HL-60 (cell line): ENCODE measurements around the gene C17orf67.

ENCODE experiments used
- DNase-seq, 2 experiments: peaks; one replicate each; pipeline ENCODE4 v3.0.0-alpha.2; 2010 to 2020; ENCODE audit warnings: low read depth in 1 of 2, low spot score in 1 of 2
- H3K27ac ChIP-seq: fragments of 250-450 bp; sonication (Bioruptor Pico); replicated peaks from 2 replicates; pipeline ENCODE4 v1.5.1; 2020; ENCODE audit warnings: mild to moderate bottlenecking, moderate library complexity
- H3K27me3 ChIP-seq: fragments of 250-450 bp; sonication (Bioruptor Pico); 2 replicates; pipeline ENCODE4 v1.5.1; 2021; ENCODE audit warnings: mild to moderate bottlenecking, moderate library complexity; ENCODE audit not compliant: insufficient read depth, poor library complexity, severe bottlenecking
- H3K4me3 ChIP-seq: replicated peaks from 2 replicates; pipeline ENCODE4 v1.5.1; 2011; ENCODE audit warnings: mild to moderate bottlenecking, control low read depth, low read length; ENCODE audit not compliant: insufficient read depth
- CTCF ChIP-seq: IDR thresholded peaks from one replicate; pipeline ENCODE4 v1.5.1; 2011; ENCODE audit warnings: low read length, control low read depth, inconsistent platforms; ENCODE audit not compliant: insufficient read depth
- GABPA ChIP-seq: IDR thresholded peaks from 2 replicates; pipeline ENCODE4 v1.6.1; 2012; ENCODE audit warnings: low read depth
- POLR2AphosphoS5 ChIP-seq: IDR thresholded peaks from 2 replicates; pipeline ENCODE4 v1.6.1; 2012; ENCODE audit warnings: low read depth
- SPI1 ChIP-seq: IDR thresholded peaks from 2 replicates; pipeline ENCODE4 v1.6.1; 2012; ENCODE audit warnings: low read depth, mild to moderate bottlenecking, borderline replicate concordance
- TF ChIP-seq, protein P1 (sequence below): IDR thresholded peaks from 2 replicates; pipeline ENCODE4 v1.6.1; 2012; ENCODE audit warnings: low read depth; ENCODE audit not compliant: insufficient replicate concordance

Gene C17orf67

GRCh38 chr17:56824503-56824902 is 9.2 kb downstream of the C17orf67 start:
- DNase-seq = no peak
- TF ChIP-seq SPI1 = no peak
- no peak for TF ChIP-seq GABPA
- no peak for TF ChIP-seq POLR2AphosphoS5
- no peak for TF ChIP-seq CTCF
- TF ChIP-seq, protein P1, sequence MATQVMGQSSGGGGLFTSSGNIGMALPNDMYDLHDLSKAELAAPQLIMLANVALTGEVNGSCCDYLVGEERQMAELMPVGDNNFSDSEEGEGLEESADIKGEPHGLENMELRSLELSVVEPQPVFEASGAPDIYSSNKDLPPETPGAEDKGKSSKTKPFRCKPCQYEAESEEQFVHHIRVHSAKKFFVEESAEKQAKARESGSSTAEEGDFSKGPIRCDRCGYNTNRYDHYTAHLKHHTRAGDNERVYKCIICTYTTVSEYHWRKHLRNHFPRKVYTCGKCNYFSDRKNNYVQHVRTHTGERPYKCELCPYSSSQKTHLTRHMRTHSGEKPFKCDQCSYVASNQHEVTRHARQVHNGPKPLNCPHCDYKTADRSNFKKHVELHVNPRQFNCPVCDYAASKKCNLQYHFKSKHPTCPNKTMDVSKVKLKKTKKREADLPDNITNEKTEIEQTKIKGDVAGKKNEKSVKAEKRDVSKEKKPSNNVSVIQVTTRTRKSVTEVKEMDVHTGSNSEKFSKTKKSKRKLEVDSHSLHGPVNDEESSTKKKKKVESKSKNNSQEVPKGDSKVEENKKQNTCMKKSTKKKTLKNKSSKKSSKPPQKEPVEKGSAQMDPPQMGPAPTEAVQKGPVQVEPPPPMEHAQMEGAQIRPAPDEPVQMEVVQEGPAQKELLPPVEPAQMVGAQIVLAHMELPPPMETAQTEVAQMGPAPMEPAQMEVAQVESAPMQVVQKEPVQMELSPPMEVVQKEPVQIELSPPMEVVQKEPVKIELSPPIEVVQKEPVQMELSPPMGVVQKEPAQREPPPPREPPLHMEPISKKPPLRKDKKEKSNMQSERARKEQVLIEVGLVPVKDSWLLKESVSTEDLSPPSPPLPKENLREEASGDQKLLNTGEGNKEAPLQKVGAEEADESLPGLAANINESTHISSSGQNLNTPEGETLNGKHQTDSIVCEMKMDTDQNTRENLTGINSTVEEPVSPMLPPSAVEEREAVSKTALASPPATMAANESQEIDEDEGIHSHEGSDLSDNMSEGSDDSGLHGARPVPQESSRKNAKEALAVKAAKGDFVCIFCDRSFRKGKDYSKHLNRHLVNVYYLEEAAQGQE = no peak
- no peak overlapping the region for H3K4me3 ChIP-seq

DNA sequence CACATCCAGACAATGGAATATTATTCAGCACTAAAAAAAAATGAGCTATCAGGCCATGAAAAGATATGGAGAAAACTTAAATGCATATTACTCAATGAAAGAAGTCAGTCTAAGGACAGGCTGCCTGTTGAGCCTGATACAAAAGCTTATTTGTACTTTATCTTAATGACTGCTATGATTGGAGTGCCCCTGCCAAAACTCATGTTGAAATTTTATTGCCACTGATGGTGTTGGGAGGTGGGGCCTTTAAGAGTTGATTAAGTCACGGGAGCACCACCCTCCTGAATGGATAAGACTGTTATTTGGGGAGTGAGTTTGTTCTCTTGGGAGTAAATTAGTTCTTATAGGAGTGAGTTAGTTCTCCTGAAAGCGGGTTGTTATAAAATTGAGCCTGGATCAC is 9.9 kb downstream of the C17orf67 start:
- no peak overlapping the region for H3K27ac ChIP-seq
- H3K4me3 ChIP-seq = no peak overlapping the region
- no peak for TF ChIP-seq GABPA
- TF ChIP-seq POLR2AphosphoS5 = no peak
- TF ChIP-seq, protein P1 = no peak
- TF ChIP-seq SPI1 = no peak
- no peak for DNase-seq
- H3K27me3 ChIP-seq = no peaks in the 10 kb centered on the region

More at GRCh38 chr17:56824503-56824902, 9.2 kb downstream of the C17orf67 start:
- H3K27ac ChIP-seq = no peak overlapping the region
- H3K27me3 ChIP-seq = no peaks in the 10 kb centered on the region

DNA sequence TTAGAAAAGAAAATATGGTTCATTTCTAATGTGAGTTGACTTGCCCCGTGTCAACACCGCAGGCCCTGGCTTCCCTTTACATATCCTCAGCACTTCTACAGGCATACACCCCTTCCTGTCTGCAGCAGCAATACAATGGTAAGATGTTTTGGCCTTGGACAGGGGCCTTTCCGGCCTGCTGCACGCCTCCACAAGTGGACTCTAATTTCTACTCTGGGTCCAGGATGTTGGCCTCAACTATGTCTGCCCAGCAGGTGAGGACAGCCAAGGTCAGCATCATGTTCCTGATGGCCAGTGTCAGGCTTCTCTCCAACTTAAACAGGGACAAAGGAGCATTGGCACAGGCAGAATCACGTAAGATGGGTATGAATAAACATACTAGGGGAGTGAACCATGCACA is 11.0 kb downstream of the C17orf67 start:
- H3K27me3 ChIP-seq = no peaks in the 10 kb centered on the region
- DNase-seq = no peak
- H3K27ac ChIP-seq = no peak overlapping the region
- no peak for TF ChIP-seq CTCF
- no peak for TF ChIP-seq POLR2AphosphoS5
- TF ChIP-seq, protein P1 = no peak
- no peak overlapping the region for H3K4me3 ChIP-seq
